Mucosa of stomach (tissue), 1 donor: ENCODE results near the gene EFNA5.

Source experiments
- H3K27me3 ChIP-seq: one replicate; pipeline ENCODE4 v1.7.0; 2013; ENCODE audit warnings: mild to moderate bottlenecking, low read length; ENCODE audit not compliant: control insufficient read depth, insufficient read depth
- H3K36me3 ChIP-seq: one replicate; pipeline ENCODE4 v1.7.0; 2013; ENCODE audit warnings: low read length; ENCODE audit not compliant: control insufficient read depth, insufficient read depth
- H3K4me1 ChIP-seq: one replicate; pipeline ENCODE4 v1.7.0; 2013; ENCODE audit warnings: mild to moderate bottlenecking, low read length; ENCODE audit not compliant: control insufficient read depth, insufficient read depth
- H3K4me3 ChIP-seq: one replicate; pipeline ENCODE4 v1.7.0; 2013; ENCODE audit warnings: low read length
- H3K9ac ChIP-seq: one replicate; pipeline ENCODE4 v1.7.0; 2013; ENCODE audit warnings: mild to moderate bottlenecking, low read length, moderate library complexity
- H3K9me3 ChIP-seq: one replicate; pipeline ENCODE4 v1.7.0; 2013; ENCODE audit warnings: mild to moderate bottlenecking, low read length, moderate library complexity; ENCODE audit not compliant: control insufficient read depth
- donor health status: Pancreatic carcinoma.

EFNA5 gene

GRCh38 chr5:107571621-107572536, 98.9 kb downstream of the EFNA5 start:
- peak overlapping the region; percentile 57 for H3K4me3 ChIP-seq
- H3K27me3 ChIP-seq, result no peaks in the 10 kb centered on the region
- peak overlapping the region; percentile 55 for H3K9ac ChIP-seq
- no peaks in the 10 kb centered on the region for H3K36me3 ChIP-seq
- peaks cover 21% of the 10 kb centered on the region for H3K4me1 ChIP-seq
- H3K9me3 ChIP-seq, result no peaks in the 10 kb centered on the region

DNA sequence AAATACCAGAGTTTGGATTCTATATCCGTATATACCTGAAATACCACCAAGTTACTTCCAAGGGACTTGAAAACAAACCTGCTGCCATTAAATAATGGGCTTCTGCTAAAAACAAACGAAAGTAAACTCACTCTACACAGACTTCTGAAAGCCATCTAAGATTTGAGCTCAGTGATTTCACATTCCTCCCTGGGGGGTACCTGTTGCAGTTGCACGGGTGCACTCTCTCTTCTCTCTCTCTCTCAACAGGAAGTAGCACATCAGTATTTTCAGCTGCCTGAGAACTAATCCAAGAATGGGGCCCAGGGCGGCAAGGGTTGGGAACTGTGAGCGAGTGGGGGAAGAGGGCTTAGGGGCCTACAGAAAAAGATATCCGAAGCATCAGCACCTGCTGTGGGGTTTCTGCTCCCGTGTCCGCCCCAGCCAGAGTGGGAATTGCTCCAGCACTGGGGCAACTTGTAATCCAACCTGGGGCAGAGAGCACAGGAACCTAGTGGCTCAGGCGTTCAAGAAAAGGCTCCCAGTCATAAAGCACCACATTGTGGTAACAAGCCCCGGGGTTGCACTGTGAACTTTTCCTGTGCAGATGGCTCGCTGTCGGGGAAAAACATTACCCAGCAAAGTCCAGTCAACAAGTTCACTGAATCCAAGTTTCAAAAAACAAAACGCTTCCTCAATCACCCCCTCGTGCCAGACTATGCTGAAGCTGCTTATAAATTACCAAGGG, 99.8 kb downstream of the EFNA5 start:
- H3K9me3 ChIP-seq, result no peaks in the 10 kb centered on the region
- H3K4me3 ChIP-seq, result no peak overlapping the region
- no peaks in the 10 kb centered on the region for H3K36me3 ChIP-seq
- H3K27me3 ChIP-seq, result no peaks in the 10 kb centered on the region
- H3K4me1 ChIP-seq, result peaks cover 21% of the 10 kb centered on the region
- peak overlapping the region; percentile 55 for H3K9ac ChIP-seq

DNA sequence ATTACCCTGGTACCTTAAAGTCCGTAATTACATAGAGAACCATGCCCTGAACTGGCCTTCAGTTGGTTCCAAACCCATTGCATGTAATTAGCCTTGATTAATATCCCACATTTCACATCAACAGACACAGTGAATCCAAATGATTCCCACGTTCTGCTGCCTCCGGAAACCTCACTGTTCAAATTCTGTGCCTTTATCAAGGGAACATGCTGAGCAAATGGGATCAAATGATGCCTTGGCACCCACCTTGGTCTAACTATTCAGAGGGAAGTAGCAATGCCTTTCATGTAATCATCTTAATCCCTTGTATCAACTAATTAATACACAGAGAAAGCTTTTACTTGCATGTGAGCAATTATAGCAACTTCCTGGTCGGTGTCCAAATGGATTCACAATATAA, 100.6 kb downstream of the EFNA5 start:
- no peaks in the 10 kb centered on the region for H3K9me3 ChIP-seq
- H3K4me3 ChIP-seq, result no peak overlapping the region
- H3K36me3 ChIP-seq, result no peaks in the 10 kb centered on the region
- H3K9ac ChIP-seq, result no peak overlapping the region
- peaks cover 21% of the 10 kb centered on the region for H3K4me1 ChIP-seq
- no peaks in the 10 kb centered on the region for H3K27me3 ChIP-seq

DNA sequence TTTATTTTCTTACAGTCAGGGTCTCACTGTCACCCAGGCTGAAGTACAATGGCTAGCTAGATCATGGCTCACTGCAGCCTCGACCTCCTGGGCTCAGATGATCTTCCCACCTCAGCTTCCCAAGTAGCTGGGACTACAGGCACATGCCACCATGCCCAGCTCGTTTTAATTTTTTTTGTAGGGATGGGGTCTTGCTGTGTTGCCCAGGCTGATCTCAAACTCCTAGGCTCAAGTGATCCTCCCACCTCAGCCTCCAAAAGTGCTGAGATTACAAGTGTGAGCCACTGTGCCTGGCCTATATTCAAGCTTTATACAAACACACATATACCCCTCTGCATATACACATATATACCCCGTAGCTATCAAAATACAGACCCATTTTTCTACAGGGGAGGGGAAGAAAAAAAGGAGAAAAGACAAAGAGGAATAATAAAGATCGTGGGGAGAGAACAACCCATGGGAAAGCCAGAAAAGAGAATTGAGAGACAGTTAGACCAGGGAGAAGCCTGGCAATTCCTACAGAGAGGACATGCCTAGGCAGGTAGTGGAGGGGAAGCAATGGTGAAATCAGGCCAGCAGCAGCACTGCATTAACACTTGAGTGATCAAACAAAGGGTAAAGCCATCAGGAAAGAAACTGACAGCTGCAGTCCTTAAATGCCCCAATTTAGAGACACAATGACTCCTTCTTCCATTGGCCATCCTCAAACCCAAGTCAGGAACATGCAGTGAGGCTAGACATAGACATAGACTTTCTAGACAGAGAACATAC, 102.7 kb downstream of the EFNA5 start:
- no peak overlapping the region for H3K9ac ChIP-seq
- H3K36me3 ChIP-seq, result no peaks in the 10 kb centered on the region
- H3K4me1 ChIP-seq, result peaks cover 21% of the 10 kb centered on the region
- H3K4me3 ChIP-seq, result no peak overlapping the region
- no peaks in the 10 kb centered on the region for H3K27me3 ChIP-seq
- no peaks in the 10 kb centered on the region for H3K9me3 ChIP-seq

DNA sequence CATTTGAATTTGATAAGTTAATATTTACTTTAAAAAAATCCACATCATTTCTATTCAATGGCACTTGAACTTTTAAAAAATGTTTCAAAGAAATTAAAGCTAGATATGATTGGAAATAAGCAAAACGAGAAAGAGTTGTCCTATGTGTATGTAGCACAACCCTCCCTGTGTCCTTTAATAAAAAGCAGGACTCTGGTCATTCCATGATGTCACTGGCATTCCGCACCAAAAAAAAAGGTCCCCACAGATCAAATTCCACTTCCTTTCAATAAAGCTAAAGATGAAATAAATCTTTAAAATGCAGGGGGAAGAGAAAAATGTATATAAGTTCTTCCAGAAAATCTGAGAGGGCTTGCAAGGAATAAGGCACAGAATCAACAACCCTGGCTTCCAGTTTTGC, 103.8 kb downstream of the EFNA5 start:
- Histone ChIP-seq H3K9ac (no peak overlapping the region), H3K27me3 (no peaks in the 10 kb centered on the region), H3K9me3 (no peaks in the 10 kb centered on the region), H3K4me1 (peaks cover 21% of the 10 kb centered on the region), H3K36me3 (no peaks in the 10 kb centered on the region), H3K4me3 (no peak overlapping the region)

- Histone ChIP-seq H3K9me3 (no peaks in the 10 kb centered on the region), H3K27me3 (no peaks in the 10 kb centered on the region), H3K4me3 (no peak overlapping the region), H3K36me3 (no peaks in the 10 kb centered on the region), H3K9ac (no peak overlapping the region), H3K4me1 (peaks cover 16% of the 10 kb centered on the region)
These were observed 104.7 kb downstream of the EFNA5 start for GRCh38 chr5:107565791-107566767.

DNA sequence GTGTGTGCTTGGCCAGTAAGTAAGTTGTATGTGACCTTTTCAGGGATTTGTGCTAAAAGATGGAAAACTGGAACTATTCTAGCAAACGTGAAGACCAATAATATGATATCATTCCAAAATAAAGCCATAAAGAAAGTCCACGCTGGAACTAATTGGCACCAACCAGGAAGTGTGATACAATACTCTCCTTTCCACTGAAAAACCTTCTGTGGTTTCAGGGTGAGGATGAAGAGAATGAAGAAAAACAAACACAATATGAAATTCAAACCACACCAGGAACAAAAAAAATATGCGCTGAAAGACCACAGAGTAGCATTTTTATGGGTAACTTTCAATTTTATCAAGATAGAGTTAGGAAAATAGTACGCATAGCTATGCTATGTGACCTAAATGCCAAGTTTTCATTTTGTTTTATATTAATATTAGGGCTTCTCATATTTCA, 105.8 kb downstream of the EFNA5 start:
- Histone ChIP-seq H3K4me3 (no peak overlapping the region), H3K4me1 (peaks cover 5% of the 10 kb centered on the region), H3K9ac (no peak overlapping the region), H3K9me3 (no peaks in the 10 kb centered on the region), H3K36me3 (no peaks in the 10 kb centered on the region), H3K27me3 (no peaks in the 10 kb centered on the region)

DNA sequence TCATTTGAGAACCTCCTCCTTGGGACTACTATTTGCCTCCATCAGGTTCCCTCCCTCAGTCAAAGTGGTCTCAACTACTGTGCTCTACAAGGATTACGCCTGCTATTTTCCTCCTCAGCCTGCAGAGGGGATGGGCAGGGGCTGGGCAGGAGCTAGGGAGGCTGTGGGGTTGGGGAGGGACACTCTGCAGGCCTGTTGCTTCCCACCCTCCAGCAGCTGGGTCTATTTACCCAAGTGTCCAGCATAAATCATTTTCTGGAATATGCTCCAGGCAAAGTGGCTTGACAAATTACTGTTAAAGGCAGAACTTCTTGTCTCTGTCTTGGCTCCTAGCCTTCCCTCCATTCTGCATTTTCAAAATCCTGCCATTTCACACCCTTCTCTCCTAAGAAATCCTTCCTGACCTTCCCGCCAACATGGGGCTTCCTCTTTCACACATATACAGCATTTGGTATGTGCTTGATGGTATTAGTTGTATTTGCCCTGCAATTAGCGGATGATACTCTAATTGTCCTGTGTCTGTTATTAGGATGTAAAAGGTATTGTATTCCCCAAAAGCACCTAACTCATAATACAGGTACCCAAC, 106.7 kb downstream of the EFNA5 start:
- Histone ChIP-seq H3K27me3 (no peaks in the 10 kb centered on the region), H3K36me3 (no peaks in the 10 kb centered on the region), H3K4me3 (no peak overlapping the region), H3K9ac (no peak overlapping the region), H3K4me1 (no peaks in the 10 kb centered on the region), H3K9me3 (no peaks in the 10 kb centered on the region)

GRCh38 chr5:107560377-107560776, 110.4 kb downstream of the EFNA5 start:
- no peaks in the 10 kb centered on the region for H3K9me3 ChIP-seq
- no peak overlapping the region for H3K4me3 ChIP-seq
- H3K36me3 ChIP-seq, result no peaks in the 10 kb centered on the region
- H3K27me3 ChIP-seq, result no peaks in the 10 kb centered on the region
- no peaks in the 10 kb centered on the region for H3K4me1 ChIP-seq
- H3K9ac ChIP-seq, result no peak overlapping the region

DNA sequence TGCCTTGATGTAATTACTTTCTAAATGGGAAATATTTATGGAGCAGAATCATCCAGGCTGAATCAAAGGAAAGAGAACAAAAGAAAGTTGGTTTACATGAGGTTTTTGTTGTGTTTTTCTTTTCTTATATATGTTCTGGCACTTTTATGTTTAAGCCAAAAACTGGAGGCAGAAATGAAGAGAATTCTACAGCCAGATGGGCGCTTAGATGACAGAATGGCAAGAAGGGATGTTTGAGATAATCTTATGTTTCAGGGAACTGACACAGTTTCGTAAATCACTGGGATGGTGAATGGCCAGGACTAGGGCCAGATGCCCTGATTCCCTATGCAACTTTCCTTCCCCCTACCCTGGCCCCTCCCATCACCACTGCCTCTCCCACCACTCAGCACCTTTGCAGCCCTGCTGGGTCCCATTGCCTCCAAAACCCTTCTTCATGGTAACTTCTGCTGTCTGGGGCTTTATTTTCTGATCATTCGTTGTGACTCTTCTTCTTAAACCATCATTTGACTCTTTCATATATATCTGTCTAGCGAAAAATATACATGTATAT, 111.8 kb downstream of the EFNA5 start:
- Histone ChIP-seq H3K4me3 (no peak overlapping the region), H3K36me3 (no peaks in the 10 kb centered on the region), H3K4me1 (no peaks in the 10 kb centered on the region), H3K27me3 (no peaks in the 10 kb centered on the region), H3K9ac (no peak overlapping the region), H3K9me3 (no peaks in the 10 kb centered on the region)
